GM10847 (cell line): ENCODE results near the gene PTEN.
A peak's percentile ranks its signal among the peaks of the same experiment; 100 is the strongest.

ENCODE experiments used
- POLR2A ChIP-seq: IDR thresholded peaks from 2 replicates; pipeline ENCODE4 v1.6.1; 2011; ENCODE audit not compliant: insufficient read length; ENCODE audit errors: extremely low read depth

PTEN gene

DNA sequence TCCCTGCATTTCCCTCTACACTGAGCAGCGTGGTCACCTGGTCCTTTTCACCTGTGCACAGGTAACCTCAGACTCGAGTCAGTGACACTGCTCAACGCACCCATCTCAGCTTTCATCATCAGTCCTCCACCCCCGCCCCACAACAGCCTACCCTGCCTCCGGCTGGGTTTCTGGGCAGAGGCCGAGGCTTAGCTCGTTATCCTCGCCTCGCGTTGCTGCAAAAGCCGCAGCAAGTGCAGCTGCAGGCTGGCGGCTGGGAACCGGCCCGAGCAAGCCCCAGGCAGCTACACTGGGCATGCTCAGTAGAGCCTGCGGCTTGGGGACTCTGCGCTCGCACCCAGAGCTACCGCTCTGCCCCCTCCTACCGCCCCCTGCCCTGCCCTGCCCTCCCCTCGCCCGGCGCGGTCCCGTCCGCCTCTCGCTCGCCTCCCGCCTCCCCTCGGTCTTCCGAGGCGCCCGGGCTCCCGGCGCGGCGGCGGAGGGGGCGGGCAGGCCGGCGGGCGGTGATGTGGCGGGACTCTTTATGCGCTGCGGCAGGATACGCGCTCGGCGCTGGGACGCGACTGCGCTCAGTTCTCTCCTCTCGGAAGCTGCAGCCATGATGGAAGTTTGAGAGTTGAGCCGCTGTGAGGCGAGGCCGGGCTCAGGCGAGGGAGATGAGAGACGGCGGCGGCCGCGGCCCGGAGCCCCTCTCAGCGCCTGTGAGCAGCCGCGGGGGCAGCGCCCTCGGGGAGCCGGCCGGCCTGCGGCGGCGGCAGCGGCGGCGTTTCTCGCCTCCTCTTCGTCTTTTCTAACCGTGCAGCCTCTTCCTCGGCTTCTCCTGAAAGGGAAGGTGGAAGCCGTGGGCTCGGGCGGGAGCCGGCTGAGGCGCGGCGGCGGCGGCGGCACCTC lies at the start of gene PTEN, which contains the start of gene KLLN:
Gene PTEN, plus strand, starts transcription at position 573 of the 891 bp plus-strand sequence. CDS start 845 bp downstream, outside the sequence.
Gene KLLN, minus strand, starts transcription at position 481 of the 891 bp plus-strand sequence. CDS start 1,046 bp downstream, outside the sequence.
- TF ChIP-seq POLR2A, result peak; percentile 77

DNA sequence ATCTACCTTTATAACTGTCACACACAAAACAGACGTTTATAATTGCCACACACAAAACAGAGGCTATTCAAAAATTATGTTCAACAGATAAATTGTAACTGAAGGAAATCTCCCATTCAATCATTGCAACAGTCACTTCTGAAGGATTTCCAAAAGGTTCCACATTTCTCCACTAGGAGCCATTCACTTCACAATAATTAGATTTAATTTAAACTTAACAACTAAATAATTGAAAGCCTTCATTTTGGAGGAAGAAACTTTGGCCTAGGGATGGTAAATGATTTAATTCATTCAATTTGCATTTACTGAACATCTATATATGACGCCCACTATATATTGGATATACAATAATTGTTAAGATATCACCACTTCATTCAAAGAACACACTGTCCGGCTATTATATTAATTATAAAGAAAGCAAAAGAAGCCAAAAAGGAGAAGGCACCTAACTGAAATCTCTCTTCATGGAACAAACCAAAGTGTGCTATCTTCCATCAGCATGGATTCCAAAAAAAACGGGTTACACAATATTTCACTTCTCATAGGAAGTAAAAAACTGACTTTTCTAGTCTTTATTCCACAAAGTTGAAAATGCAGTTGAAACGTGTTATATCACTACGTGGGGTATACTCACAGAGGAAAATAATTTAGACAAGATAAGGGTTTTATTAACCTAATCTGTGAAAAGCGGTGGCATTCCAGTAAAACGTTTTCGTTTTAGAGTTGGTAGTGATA lies 47.1 kb upstream of the PTEN start:
- TF ChIP-seq POLR2A, result no peak

DNA sequence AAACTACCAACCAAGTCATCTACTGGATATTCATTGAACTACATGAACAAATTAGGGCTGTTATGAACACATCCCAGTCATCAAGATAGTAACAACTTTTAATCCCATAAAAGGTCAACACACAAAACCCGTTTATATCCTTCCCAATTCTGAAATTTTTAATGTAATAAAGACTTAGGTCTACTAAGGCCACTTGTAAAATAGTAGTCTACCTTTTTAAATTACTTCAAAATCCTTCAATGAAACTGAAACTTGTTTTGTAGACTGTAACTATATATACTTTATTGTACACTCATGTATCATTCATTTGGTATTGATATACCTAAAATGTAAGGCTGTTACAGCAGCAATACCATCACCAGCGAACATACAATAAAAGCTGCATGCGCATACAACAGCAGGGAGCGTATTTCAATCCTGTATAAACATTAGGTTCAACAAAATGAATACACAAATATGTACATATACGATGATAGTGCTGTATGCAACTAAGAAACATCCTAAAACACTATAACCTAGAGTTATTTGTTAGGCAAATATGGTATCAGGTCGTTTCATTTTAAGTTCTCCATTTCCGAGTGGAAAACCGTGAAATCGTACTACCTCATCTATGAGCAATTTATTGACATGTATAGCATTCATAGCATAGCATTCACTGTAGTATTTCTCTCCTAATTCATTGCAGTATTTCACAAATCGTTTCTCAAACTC lies 46.4 kb upstream of the PTEN start:
- no peak for TF ChIP-seq POLR2A

DNA sequence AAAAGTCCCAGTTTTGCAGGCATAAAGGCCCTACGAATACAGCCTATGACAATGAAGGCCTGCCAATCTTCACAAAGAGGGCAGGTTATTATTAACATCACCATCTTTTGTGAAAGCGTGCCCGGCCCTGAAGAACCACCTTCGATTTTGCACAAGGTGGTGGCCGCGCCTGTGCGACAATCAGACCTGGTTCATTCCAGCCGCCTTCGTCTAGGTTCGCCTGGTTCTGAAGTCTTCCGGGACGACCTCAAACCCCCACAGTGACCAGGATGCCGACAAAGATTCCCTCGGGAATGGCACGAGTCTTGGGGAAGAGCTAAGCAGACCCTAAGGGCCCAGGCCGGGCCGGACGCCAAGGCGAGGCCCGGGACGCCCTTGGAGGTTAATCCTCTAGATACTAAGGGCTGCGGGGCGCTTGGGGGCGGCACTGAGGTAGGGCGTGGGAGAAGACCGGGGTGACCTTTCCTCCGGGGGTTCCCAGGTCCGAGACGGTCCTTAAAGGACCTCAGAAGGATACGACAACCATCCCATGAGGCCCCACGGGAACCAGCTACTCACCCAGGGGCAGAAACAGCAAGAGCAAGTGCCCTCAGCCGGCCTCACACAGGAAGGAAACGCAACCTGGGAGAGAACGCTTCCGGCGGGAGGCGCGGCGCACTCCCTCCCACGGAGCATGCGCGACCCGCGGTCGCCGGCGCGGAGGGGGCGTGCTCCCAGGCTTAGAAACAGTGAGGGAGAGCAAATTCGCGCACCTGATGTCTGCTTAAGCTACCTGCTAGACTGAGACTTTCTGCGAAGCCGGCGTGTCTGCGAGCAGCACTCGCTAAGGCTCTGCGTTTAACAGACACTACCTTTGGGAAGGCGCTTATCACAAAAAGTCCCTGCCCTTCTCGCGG lies 45.6 kb upstream of the PTEN start, which contains the start of gene ATAD1:
Gene ATAD1, minus strand, starts transcription at position 618 of the 896 bp plus-strand sequence. CDS start 3,627 bp downstream, outside the sequence.
- peak; percentile 70 for TF ChIP-seq POLR2A

DNA sequence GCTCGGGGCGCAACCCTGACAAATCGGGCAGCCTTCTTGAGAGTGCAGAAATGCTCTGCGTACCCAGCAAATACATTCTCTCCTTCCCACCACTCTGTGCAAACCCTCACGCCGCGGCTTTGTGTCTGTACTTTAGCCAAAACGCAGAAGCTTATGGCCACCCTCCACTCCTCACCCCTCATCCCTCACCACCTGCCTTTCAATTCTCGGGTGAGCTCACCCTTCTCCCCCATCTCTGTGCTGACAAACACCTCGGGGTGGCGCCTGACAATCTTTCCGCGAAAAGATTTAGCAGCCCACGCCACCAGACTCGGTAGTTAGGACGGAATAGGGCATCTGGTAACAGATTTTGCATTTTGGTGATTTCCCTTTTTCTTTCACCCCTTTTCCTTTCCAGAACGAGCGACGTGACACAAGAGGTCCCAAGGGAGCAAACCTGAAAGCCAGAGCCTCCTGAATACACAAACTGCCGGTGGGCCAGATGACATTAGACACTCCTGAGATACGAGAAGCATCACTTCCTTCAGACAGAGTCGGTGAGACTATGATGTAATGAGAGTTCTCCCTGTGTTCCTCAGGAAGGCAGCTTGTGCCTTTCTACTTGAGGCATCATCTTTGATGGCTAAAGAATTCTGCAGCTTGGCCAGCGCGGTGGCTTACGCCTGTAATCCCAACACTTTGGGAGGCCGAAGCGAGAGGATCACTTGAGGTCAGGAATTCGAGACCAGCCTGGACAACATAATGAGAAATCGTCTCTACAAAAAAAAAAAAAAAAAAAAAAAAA lies 44.7 kb upstream of the PTEN start:
- no peak for TF ChIP-seq POLR2A

DNA sequence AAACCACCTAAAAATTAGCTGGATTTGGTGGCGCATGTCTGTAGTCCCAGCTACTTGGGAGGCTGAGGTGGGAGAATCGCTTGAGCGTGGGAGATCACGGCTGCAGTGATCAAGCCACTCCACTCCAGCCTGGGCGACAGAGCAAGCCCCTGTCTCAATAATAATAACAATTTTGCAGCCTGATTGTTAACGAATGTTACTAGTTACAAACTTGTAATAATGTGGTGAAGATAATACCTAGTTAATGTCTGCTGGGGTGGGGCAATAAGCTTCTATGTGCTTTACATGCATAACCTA lies 44.2 kb upstream of the PTEN start:
- no peak for TF ChIP-seq POLR2A

DNA sequence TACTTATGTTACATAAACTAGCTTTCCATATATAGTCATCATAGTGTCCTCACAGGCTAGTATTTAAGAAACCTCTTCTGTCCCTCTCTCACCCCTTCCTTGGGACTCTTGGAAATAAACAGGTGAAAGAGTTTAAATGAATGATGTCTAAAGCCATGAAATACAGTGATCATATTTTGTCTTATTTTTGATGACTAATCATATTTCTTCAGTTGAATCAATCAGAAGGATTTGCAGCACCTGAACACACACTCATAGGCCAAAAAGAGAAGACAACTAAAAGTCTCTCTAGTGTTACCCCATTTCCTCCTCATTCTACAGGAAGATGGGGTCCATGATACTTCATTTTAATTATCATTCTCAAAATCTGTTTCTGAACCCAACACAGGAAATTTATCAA lies 36.8 kb upstream of the PTEN start:
- no peak for TF ChIP-seq POLR2A

DNA sequence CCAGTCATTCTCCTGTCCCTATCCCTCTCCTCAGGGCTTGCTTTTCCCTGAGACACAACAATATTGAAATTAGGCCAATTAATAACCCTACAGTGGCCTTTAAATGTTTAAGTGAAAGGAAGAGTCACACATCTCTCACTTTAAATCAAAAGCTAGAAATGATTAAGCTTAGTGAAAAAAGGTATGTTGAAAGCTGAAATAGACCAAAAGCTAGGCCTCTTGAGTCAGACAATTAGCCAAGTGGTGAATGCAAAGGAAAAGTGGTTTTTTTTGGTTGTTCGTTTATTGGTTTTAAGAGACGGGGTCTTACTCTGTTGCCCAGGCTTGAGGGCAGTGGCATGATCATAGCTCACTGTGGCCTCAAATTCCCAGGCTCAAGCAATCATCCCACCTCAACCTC lies 35.7 kb upstream of the PTEN start:
- TF ChIP-seq POLR2A, result no peak

DNA sequence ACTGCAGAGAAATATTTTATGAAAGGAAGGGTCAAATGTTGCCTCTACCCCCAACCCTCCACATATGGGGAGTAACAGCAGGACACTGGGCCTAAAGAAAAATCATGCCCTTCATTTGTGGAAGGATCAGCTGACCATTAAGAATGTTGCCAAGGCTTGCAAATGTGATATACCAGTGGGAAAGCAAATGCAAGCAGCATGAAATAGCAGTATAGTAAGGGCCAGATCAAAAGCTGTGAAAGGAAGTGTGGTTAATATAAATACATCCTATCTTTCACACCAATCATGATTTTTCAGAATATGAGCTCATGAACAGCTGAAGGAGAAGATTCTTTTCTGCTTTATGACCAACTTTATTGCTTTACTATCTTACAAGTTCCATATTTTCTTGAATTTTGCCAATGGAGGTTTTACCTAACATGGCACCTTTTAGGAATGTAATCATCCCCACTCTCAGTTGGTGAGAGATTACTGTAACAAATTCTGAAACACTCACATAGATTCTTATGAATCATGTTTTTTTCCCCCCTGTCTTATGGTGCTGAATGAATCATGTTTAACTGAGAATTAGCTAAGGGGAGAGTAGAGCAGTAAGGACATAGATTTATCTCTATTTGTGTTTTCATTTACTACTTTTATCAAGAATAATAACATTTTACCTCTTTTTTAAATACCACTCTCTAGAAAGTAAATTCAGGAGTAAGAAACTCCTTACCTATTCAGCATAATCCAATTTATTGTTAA lies 33.3 kb upstream of the PTEN start:
- no peak for TF ChIP-seq POLR2A

DNA sequence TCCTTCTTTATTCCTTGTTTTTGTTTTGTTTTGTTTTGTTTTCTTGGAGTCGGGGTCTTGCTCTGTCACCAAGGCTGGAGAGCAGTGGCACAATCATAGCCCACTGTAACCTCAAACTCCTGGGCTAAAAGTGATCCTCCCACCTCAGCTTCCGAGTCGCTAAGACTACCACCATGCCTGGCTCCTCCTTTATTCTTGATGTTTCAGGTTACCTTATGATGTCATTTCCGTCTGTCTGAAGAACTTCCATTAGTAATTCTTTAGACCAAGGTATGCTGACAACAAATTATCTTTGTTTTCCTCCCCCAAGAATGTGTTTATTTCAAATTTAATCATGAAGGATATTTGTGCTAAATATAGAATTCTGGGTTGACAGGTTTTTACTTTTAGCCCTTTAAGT lies 27.3 kb upstream of the PTEN start:
- no peak for TF ChIP-seq POLR2A

DNA sequence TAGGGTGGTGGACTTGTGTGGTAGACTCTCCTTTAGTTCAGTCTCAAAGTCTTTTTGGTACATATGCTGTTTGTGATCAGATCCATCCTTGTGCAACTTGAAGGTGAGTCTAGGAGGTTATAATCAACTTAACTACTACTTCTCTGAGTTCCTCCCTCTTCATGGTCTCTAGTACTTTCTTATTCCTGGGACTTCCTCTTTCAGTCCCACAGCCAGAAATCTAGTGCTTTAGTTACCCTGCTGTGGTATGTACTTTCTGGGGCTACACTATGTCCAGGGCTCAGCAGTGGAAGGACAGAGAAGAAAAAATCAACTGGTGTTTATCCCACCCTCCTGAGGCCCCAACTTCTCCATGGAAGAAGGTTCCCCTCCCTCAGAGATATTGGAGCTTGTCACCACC lies 26.0 kb upstream of the PTEN start:
- no peak for TF ChIP-seq POLR2A

DNA sequence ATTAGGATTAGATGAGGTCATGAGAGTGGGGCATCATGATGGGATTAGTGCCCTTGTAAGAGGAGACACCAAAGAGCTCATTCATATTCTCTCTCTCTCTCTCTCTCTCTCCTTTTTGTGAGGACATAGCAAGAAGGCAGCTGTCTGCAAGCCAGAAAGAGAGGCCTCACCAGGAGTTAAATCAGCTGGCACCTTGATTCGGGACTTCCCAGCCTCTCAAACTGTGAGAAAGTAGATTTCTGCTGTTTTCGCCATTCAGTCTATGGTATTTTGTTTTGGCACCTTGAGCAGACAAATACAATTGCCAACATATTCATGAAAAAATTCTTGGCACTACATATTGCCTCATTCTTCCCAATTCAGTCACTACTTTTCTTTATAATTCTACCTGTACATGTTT lies 24.8 kb upstream of the PTEN start:
- TF ChIP-seq POLR2A, result no peak

DNA sequence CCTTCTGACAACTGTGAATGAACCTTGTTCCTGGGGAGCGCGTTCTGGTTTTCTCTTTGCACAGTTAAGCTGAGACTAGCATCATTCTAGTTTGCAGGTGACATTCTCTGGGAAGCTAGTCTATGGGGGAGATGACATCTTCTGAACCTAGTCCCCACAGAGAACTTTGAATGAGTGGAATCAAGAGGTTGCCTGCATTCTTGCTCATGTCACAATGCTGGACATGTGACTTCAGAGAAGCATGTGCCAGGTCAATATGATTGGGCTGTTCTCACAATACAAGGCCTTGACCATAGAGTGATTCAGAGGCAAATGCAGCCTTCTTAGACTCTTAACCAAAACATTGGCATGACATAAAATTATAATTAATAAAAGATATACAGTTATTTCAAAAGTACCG lies 22.2 kb upstream of the PTEN start:
- TF ChIP-seq POLR2A, result no peak
